GM12892 (cell line): ENCODE data around the gene ABLIM3.

Source experiments
- DNase-seq: peaks from one replicate; pipeline ENCODE4 v3.0.0; 2011; ENCODE audit not compliant: insufficient read length
- FAIRE-seq: peaks from 2 replicates; lab custom pipeline; 2011; peaks lifted over from hg19 to GRCh38; lab: Jason Lieb, UNC
- POLR2A ChIP-seq: IDR thresholded peaks from 2 replicates; pipeline ENCODE4 v1.6.1; 2011; ENCODE audit warnings: low read depth, low read length, control low read depth
- POLR2AphosphoS5 ChIP-seq: IDR thresholded peaks from 2 replicates; pipeline ENCODE4 v1.6.1; 2011; ENCODE audit warnings: low read depth, low read length, control low read depth
- TAF1 ChIP-seq: IDR thresholded peaks from 2 replicates; pipeline ENCODE4 v1.6.1; 2011; ENCODE audit warnings: low read depth, mild to moderate bottlenecking, control low read depth, low read length, borderline replicate concordance

Gene ABLIM3

GRCh38 chr5:149135536-149136201, 5.6 kb upstream of the ABLIM3 start:
- no peak for DNase-seq
- FAIRE-seq: no peak
- TF ChIP-seq POLR2AphosphoS5 (no peak), TAF1 (no peak), POLR2A (no peak)

GRCh38 chr5:149138182-149138923, 2.9 kb upstream of the ABLIM3 start:
- FAIRE-seq (no peak), DNase-seq (no peak)
- TF ChIP-seq POLR2A (no peak), POLR2AphosphoS5 (no peak), TAF1 (no peak)

GRCh38 chr5:149140197-149141002, 893 bp upstream of the ABLIM3 start:
- TF ChIP-seq POLR2AphosphoS5: no peak
- TF ChIP-seq POLR2A: no peak
- TF ChIP-seq TAF1: no peak
- FAIRE-seq: no peak
- DNase-seq: no peak

DNA sequence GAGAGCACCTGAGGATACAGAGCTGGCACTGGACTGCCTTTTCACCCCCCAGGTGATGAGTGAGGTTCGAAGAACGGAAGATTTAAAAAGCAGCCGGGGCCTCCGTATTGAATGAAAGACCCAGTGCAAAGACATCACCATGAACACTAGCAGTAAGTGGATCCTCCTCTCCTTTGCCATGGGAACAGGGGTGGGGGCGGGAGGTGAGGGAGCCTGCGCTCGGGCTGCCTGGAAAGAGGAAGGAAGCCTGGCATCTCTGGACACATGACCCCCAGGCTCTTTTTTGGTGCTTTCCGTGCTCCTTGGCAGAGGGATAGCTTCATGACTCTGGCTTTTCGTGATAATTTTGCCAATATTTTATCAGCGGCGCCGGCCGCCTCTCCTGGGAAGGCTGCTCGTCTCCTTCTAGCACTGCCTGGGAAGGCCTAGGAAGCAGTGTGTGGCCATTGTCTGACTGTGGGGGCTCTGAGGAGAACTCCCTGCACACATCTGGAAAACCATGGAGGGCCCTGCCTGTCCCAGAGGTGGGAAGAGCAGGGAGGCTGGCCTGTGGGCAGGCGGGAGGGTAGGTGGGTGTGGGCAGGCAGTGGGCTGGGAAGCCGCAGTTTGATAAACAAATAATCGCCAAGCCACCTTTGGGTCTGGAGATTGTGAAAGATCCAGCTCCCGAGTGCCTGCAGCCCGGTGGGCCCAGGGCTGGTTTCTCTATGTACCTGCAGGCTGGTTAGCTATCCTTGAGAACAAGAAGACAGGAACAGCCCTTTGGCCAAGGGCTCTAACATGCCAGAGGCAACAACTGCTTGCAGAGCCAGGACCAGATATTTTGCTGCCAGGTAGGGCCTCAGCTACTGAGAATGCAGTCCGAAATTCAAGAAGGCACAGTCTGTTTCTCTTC, 911 bp downstream of the ABLIM3 start:
- FAIRE-seq: no peak
- no peak for DNase-seq

DNA sequence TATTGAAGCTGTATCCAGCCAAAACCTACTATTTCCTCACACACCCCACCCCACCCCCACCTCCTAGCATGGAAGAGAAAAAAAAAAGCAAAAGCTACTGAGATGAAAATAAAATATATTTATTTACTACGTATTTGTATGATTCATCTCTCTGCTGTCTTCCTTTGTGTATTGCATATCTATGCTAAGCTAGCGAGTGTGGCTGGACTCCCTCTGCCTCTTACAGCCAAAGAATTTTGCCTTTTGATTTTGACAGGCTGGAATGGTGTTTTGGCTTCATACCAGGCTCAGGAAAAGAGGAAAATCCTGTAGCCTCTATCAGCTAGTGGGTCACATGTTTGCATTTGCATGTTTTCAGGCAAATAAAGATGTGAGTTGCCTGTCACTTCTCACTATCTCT, 2.2 kb downstream of the ABLIM3 start:
- FAIRE-seq (no peak), DNase-seq (no peak)
- TF ChIP-seq POLR2A (no peak), POLR2AphosphoS5 (no peak), TAF1 (no peak)

More for the DNA sequence above, 911 bp downstream of the ABLIM3 start:
- TF ChIP-seq TAF1: no peak
- TF ChIP-seq POLR2A: no peak
- no peak for TF ChIP-seq POLR2AphosphoS5

DNA sequence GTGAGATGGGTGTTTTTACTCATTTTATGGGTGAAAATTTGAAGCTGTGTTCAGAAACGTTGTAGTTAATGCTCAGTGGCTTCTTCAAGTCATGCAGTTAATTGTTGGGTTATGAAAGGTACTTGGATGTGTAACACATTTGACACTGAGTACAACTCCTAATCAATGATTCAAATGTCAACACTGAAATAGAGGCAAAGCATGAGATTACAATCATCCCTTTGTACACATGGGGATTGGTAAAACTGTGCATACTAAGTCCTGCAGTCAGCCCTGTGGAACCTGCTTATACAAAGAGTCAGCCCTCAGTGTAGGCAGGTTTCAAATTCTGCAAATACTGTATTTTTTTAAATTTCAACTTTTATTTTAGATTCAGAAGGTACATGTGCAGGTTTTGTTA, 3.3 kb downstream of the ABLIM3 start:
- TF ChIP-seq POLR2A: no peak
- no peak for TF ChIP-seq POLR2AphosphoS5
- TF ChIP-seq TAF1: no peak
- FAIRE-seq: no peak
- DNase-seq: no peak

GRCh38 chr5:149145138-149145537, 3.8 kb downstream of the ABLIM3 start:
- FAIRE-seq: no peak
- TF ChIP-seq POLR2A (no peak), TAF1 (no peak), POLR2AphosphoS5 (no peak)
- DNase-seq: no peak

- FAIRE-seq: no peak
- TF ChIP-seq TAF1 (no peak), POLR2AphosphoS5 (no peak)
- DNase-seq: no peak
Measured at GRCh38 chr5:149147676-149148075, 6.4 kb downstream of the ABLIM3 start.

DNA sequence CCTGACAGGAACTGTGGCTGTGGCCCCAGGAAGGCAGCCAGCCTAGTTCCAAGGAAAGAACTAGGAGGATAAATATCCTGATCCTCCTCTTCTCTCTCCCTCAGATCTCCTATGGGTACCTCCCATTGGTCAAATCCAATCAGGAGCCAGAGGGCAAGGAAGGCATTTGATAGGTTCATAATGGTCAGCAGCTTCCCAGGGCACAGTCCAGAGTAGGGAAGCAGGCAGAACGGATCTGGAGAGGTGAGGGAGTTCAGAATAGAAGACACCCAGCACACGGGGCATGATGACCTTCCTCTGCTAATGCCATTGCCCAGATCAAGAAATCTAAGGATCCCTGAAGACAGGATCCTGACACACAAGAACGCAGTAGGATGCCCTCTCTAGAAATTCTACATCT, 8.6 kb downstream of the ABLIM3 start:
- no peak for TF ChIP-seq TAF1
- TF ChIP-seq POLR2A: no peak
- no peak for TF ChIP-seq POLR2AphosphoS5
- FAIRE-seq: no peak
- DNase-seq: no peak

- FAIRE-seq: no peak
- DNase-seq: no peak
- no peak for TF ChIP-seq POLR2A
- no peak for TF ChIP-seq TAF1
- no peak for TF ChIP-seq POLR2AphosphoS5
Measured at GRCh38 chr5:149150457-149150856, 9.2 kb downstream of the ABLIM3 start.

DNA sequence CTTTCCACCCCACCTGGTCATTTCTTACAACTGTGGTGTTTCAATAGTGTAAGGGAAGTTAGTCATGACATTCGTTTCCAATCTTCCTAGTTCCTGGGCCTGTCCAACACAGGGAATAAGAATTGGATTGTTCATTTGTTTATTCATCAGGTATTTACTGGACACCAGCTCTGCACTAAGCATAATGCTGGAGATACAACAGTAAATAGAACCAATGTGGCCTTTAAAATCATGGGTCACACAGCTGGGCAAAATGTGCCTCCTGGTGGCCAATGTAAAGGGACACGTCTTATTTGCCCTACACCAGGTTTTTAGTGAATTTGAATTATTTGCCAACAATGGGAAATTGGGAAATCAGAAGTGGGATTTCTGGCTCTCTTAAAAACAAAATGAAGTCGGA, 10.4 kb downstream of the ABLIM3 start:
- FAIRE-seq (no peak), DNase-seq (no peak)
- no peak for TF ChIP-seq TAF1
- TF ChIP-seq POLR2A: no peak
- TF ChIP-seq POLR2AphosphoS5: no peak

DNA sequence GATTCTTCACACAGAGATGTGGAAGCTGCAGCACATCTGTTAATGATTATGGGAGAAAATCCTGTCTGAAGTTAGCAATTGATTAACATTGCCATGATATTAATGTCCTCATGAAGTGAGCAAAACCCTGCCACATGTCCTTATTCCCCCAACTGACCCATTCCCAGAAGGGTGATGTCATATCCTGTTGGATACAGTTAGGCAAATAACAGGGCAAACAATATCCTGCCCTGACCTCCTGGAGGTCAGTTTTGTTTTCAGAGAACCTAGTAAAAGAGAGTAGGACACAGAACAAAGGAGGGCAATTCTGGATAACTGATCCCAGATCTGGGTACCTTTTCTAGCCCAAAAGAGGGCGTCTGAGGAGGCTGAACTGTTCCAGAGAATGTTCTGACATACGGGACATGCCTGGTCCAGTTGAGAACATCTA, 11.0 kb downstream of the ABLIM3 start:
- DNase-seq: no peak
- no peak for TF ChIP-seq POLR2AphosphoS5
- no peak for TF ChIP-seq TAF1
- TF ChIP-seq POLR2A: no peak
- no peak for FAIRE-seq
